ENCODE data around the gene SECISBP2. TPM values are rescaled to one million over a fixed set of nuclear protein-coding genes. Genes with fewer than 3 reads are reported as not detected.

Gene SECISBP2
- total RNA-seq, 1 donor from 2014 or later: 47.3 TPM

DNA sequence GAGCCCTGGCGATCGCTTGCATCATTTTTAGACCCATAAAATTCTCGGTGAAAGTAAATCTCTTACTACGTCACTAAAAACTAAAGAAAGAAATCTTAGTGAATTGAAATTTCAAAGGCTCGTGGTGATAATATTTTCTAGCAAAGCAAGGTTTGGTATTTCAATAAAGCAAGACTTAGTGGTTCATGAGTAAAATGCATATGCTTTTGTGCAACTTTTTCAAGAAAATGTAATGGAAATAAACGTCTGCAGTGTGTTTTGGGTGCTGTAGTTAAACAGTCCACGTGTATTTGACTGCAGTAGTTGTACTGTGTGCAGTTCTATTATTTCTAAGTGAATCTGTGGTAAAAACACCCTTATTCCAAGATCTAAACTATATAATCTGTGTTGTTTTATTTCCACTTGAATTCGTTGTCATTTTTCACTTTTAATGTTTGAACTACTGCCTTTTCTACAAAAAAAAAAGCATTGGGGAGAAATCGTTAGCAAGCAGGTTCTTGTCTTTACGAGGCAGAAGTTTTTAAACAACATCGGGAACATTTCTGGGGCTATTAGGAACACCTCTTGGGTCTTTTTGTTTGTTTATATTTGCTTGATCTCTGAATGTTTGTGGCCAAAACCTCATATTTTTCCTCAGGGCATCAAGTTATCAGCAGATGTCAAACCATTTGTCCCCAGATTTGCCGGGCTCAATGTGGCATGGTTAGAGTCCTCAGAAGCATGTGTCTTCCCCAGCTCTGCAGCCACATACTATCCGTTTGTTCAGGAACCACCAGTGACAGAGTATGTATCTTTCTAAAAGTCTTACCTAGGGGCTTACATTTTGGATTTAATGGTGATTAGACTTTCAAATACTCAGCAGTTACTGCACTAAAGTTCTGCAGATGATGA is 960 bp downstream of the SECISBP2 start:
- H3K27me3 ChIP-seq (ENCODE audit: control insufficient read depth, insufficient read depth, low read length): no peaks in the 10 kb centered on the region
- H3K36me3 ChIP-seq (ENCODE audit: control insufficient read depth, insufficient read depth, low read length): no peaks in the 10 kb centered on the region
- TF ChIP-seq, protein P1, sequence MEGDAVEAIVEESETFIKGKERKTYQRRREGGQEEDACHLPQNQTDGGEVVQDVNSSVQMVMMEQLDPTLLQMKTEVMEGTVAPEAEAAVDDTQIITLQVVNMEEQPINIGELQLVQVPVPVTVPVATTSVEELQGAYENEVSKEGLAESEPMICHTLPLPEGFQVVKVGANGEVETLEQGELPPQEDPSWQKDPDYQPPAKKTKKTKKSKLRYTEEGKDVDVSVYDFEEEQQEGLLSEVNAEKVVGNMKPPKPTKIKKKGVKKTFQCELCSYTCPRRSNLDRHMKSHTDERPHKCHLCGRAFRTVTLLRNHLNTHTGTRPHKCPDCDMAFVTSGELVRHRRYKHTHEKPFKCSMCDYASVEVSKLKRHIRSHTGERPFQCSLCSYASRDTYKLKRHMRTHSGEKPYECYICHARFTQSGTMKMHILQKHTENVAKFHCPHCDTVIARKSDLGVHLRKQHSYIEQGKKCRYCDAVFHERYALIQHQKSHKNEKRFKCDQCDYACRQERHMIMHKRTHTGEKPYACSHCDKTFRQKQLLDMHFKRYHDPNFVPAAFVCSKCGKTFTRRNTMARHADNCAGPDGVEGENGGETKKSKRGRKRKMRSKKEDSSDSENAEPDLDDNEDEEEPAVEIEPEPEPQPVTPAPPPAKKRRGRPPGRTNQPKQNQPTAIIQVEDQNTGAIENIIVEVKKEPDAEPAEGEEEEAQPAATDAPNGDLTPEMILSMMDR (IDR thresholded peaks at IDR 0.05; ENCODE audit: insufficient read depth, low read length, poor library complexity, severe bottlenecking): no peak
- peak overlapping the region; percentile 92 for H3K4me3 ChIP-seq (ENCODE audit: low read depth, low read length)
- no peak for DNase-seq (ENCODE audit: low read depth)

DNA sequence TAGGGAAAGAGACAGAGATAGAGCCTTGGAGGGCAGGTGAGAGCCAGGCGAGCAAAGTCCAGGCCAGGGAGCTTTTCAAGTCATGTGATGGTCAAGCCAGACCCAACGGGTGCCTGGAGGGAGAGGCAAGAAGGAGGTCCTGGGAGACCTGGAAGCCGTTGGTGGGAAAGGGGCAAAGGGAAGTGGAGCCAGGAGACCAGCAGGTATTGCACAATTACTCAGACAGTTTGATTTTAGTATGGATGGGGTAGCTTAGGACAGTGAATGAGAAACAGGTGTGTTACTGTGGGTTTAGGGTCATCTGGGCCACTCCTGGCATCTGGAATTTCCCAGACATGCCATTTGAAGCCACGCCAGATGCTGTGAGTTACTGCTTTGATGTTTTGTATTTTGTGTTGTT is 5.1 kb downstream of the SECISBP2 start:
- Histone ChIP-seq H3K4me3 (ENCODE audit: low read depth, low read length) (no peak overlapping the region), H3K36me3 (ENCODE audit: control insufficient read depth, insufficient read depth, low read length) (no peaks in the 10 kb centered on the region), H3K27me3 (ENCODE audit: control insufficient read depth, insufficient read depth, low read length) (no peaks in the 10 kb centered on the region)
- TF ChIP-seq, protein P1 (IDR thresholded peaks at IDR 0.05; ENCODE audit: insufficient read depth, low read length, poor library complexity, severe bottlenecking): no peak
- no peak for DNase-seq (ENCODE audit: low read depth)

DNA sequence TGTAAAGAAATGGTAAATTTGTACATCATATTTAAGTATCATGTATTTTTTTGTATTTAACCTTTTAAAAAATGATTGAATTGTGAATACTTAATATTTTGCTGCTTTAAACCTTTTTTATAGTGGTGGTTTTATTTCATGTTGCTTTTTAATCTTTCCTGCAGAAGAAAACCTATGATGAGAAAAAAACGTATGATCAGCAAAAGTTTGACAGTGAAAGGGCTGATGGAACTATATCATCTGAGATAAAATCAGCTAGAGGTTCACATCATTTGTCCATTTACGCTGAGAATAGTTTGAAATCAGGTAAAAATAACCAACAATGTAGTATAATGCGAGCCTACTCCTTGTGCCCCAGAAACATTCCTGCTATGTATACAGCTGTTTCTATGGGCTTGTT is 7.4 kb downstream of the SECISBP2 start:
- H3K4me3 ChIP-seq (ENCODE audit: low read depth, low read length): no peak overlapping the region
- no peak for DNase-seq (ENCODE audit: low read depth)
- H3K27me3 ChIP-seq (ENCODE audit: control insufficient read depth, insufficient read depth, low read length): no peaks in the 10 kb centered on the region
- peaks cover 2% of the 10 kb centered on the region for H3K36me3 ChIP-seq (ENCODE audit: control insufficient read depth, insufficient read depth, low read length)
- TF ChIP-seq, protein P1 (IDR thresholded peaks at IDR 0.05; ENCODE audit: insufficient read depth, low read length, poor library complexity, severe bottlenecking): no peak

DNA sequence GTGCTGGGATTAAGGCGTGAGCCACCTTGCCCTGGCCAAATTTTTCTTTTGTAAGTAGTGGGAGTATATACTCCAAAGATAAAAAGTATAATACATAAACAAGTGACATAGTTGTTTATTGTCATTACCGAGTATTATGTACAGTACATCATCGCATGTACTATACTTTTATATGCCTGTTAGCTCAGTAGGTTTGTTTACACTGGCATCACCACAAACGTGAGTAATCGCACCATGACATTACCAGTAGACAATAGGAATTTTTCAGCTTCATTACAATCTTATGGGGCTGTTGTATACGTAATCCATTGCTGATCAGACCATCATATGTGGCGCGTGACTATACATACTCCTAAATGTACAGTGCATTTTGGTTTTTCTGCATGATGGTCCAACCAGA is 9.8 kb downstream of the SECISBP2 start:
- Histone ChIP-seq H3K36me3 (ENCODE audit: control insufficient read depth, insufficient read depth, low read length) (peaks cover 2% of the 10 kb centered on the region), H3K4me3 (ENCODE audit: low read depth, low read length) (no peak overlapping the region), H3K27me3 (ENCODE audit: control insufficient read depth, insufficient read depth, low read length) (no peaks in the 10 kb centered on the region)
- TF ChIP-seq, protein P1 (IDR thresholded peaks at IDR 0.05; ENCODE audit: insufficient read depth, low read length, poor library complexity, severe bottlenecking): no peak
- DNase-seq (ENCODE audit: low read depth): no peak

DNA sequence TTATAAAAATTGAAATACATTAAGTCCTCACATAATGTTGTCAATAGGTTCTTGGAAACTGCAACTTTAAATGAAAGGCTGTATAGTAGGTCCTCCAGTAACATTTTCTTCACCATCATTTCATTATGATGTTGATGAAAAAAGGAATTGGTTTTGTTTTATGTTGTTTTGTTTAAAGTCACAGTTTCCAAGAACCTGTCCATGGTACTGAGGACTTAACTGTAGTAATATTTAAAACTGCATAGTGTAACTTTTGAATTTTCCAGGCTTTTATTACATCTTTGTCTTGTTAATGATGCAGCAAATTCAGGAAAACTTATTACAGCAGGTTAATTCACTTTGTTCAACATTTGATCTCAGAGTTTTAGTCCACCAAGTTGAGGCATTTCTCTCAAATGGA is 11.6 kb downstream of the SECISBP2 start:
- no peak for DNase-seq (ENCODE audit: low read depth)
- H3K36me3 ChIP-seq (ENCODE audit: control insufficient read depth, insufficient read depth, low read length): peaks cover 4% of the 10 kb centered on the region
- TF ChIP-seq, protein P1 (IDR thresholded peaks at IDR 0.05; ENCODE audit: insufficient read depth, low read length, poor library complexity, severe bottlenecking): no peak
- no peak overlapping the region for H3K4me3 ChIP-seq (ENCODE audit: low read depth, low read length)
- H3K27me3 ChIP-seq (ENCODE audit: control insufficient read depth, insufficient read depth, low read length): no peaks in the 10 kb centered on the region

DNA sequence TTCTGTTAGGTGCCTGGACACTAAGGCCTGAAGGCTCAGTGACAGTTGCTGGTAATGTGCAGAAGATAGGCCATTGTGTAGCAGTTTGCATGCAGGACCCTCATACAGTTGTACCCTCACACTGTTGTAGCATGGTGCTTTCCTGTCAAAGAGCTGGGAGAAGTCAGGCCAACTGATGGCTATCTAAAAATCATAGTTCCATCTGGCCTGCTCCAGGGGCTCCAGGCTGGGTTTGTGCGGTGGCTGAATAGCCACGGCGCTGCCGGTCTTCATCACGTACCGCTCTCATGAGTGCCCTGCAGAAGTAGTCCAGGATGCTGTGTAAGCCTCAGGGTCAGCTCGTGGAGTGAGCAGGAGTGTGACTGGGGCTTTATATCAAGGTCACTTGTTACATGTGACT is 12.2 kb downstream of the SECISBP2 start:
- TF ChIP-seq, protein P1 (IDR thresholded peaks at IDR 0.05; ENCODE audit: insufficient read depth, low read length, poor library complexity, severe bottlenecking): no peak
- H3K36me3 ChIP-seq (ENCODE audit: control insufficient read depth, insufficient read depth, low read length): peaks cover 4% of the 10 kb centered on the region
- no peak overlapping the region for H3K4me3 ChIP-seq (ENCODE audit: low read depth, low read length)

More for the DNA sequence above, 12.2 kb downstream of the SECISBP2 start:
- no peaks in the 10 kb centered on the region for H3K27me3 ChIP-seq (ENCODE audit: control insufficient read depth, insufficient read depth, low read length)
- DNase-seq (ENCODE audit: low read depth): no peak

Measured in kidney epithelial cell (primary cell).